HL-60 (cell line): ENCODE measurements around the gene MBNL1.

Experiments
- CTCF ChIP-seq: IDR thresholded peaks from one replicate; pipeline ENCODE4 v1.5.1; 2011; ENCODE audit warnings: low read length, control low read depth, inconsistent platforms; ENCODE audit not compliant: insufficient read depth
- GABPA ChIP-seq: IDR thresholded peaks from 2 replicates; pipeline ENCODE4 v1.6.1; 2012; ENCODE audit warnings: low read depth
- POLR2AphosphoS5 ChIP-seq: IDR thresholded peaks from 2 replicates; pipeline ENCODE4 v1.6.1; 2012; ENCODE audit warnings: low read depth
- REST ChIP-seq: IDR thresholded peaks from 2 replicates; pipeline ENCODE4 v1.6.1; 2012; ENCODE audit warnings: low read depth; ENCODE audit not compliant: insufficient replicate concordance
- SPI1 ChIP-seq: IDR thresholded peaks from 2 replicates; pipeline ENCODE4 v1.6.1; 2012; ENCODE audit warnings: low read depth, mild to moderate bottlenecking, borderline replicate concordance

GRCh38 chr3:152404976-152405375 is 136.2 kb downstream of the MBNL1 start:
- TF ChIP-seq GABPA (no peak), CTCF (no peak), POLR2AphosphoS5 (no peak), SPI1 (no peak), REST (no peak)
